Right hindlimb (tissue), 1 donor: Measurements from ENCODE around the gene TSPYL4.
A peak's percentile ranks its signal among the peaks of the same experiment; 100 is the strongest.
"Not testable (repeated sequence)": the region's sequence is repeated elsewhere in the genome, so short reads cannot be mapped to it uniquely, and the experiment has no call there.

Experiments used
- DNase-seq: peaks from one replicate; pipeline ENCODE4 v3.0.0-alpha.2; 2018

The TSPYL4 gene

GRCh38 chr6:116253505-116254296, at the start of gene TSPYL4:
Gene TSPYL4 (minus strand): TSS chr6:116254075. CDS start chr6:116254008, 67 bp downstream.
- peak; percentile 97 for DNase-seq

GRCh38 chr6:116301104-116301503, 47.2 kb upstream of the TSPYL4 start:
- no peak for DNase-seq

- DNase-seq = no peak
These were observed 46.7 kb upstream of the TSPYL4 start for GRCh38 chr6:116300566-116300965.

- DNase-seq = no peak
These were observed 45.1 kb upstream of the TSPYL4 start for GRCh38 chr6:116298973-116299372.

- DNase-seq = no peak
These were observed 44.4 kb upstream of the TSPYL4 start for GRCh38 chr6:116298273-116298672.

GRCh38 chr6:116292553-116292952, 38.7 kb upstream of the TSPYL4 start:
- no peak for DNase-seq

GRCh38 chr6:116291701-116292396, 38.0 kb upstream of the TSPYL4 start:
- DNase-seq = no peak

GRCh38 chr6:116290799-116291198, 36.9 kb upstream of the TSPYL4 start:
- DNase-seq = no peak

GRCh38 chr6:116289876-116290275, 36.0 kb upstream of the TSPYL4 start:
- DNase-seq = no peak

- no peak for DNase-seq
These were observed 33.9 kb upstream of the TSPYL4 start for GRCh38 chr6:116287689-116288282.

GRCh38 chr6:116286773-116287358, 33.0 kb upstream of the TSPYL4 start:
- no peak for DNase-seq

GRCh38 chr6:116284984-116285383, 31.1 kb upstream of the TSPYL4 start:
- DNase-seq = not testable (repeated sequence)

- DNase-seq = no peak
These were observed 29.3 kb upstream of the TSPYL4 start for GRCh38 chr6:116283191-116283590.

GRCh38 chr6:116282698-116283097, 28.8 kb upstream of the TSPYL4 start:
- DNase-seq = no peak

GRCh38 chr6:116280933-116281316, 27.1 kb upstream of the TSPYL4 start:
- DNase-seq = no peak

GRCh38 chr6:116280161-116280932, 26.5 kb upstream of the TSPYL4 start:
- DNase-seq = no peak

GRCh38 chr6:116279232-116280160, 25.6 kb upstream of the TSPYL4 start, which contains the start of gene TSPYL1:
Gene TSPYL1 (minus strand): TSS chr6:116279930. CDS start chr6:116279830, 100 bp downstream.
- peak; percentile 98 for DNase-seq

GRCh38 chr6:116278854-116279231, 25.0 kb upstream of the TSPYL4 start:
- peak; percentile 79 for DNase-seq

- no peak for DNase-seq
These were observed 24.6 kb upstream of the TSPYL4 start for GRCh38 chr6:116278481-116278829.

- DNase-seq = no peak
These were observed 23.2 kb upstream of the TSPYL4 start for GRCh38 chr6:116277124-116277523.

GRCh38 chr6:116271149-116271708, 17.4 kb upstream of the TSPYL4 start:
- DNase-seq = no peak
